HG02884 (cell line): ENCODE measurements around the gene IPO5.
"Not testable (repeated sequence)": the region's sequence is repeated elsewhere in the genome, so short reads cannot be mapped to it uniquely, and the experiment has no call there.

Experiments
- ATAC-seq: cut with Tn5 transposase; IDR thresholded peaks from one replicate; pipeline ENCODE4 v1.9.1; 2021; ENCODE audit warnings: mild to moderate bottlenecking, moderate library complexity; ENCODE audit not compliant: unreplicated experiment

Gene IPO5

DNA sequence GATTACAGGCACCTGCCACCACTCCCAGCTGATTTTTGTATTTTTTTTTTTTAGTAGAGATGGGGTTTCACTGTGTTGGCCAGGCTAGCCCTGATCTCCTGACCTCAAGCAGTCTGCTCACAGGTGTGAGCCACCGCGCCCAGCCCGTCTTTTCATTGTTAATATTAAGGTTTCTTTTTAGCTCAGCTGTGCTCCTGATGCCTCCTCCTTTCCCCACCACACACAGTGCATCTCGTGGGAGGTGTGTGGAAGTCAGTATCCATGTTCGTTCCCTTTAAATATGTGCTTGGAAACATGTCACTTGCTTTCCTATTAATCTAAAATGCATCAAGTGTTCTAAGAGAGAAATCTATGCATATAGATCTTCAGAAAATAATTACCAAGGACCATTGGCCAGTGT lies 53.5 kb downstream of the IPO5 start:
- no peak for ATAC-seq

DNA sequence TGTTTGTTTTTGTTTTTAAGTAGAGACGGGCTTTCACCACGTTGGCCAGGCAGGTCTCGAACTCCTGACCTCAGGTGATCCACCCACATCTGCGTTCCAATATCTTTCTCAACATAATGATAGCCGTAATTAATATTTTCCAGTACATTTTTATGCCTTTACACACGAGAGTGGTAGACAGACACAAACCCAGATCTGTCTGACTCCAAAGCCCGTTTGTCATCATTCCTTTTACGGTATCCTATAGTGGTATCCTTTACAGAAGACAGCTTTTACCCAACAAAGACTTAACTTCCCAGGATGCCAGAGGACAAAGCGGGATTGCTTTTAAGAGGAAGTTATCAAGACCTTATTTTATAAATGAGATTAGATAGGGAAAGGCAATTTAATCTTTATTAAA lies 59.8 kb downstream of the IPO5 start:
- ATAC-seq: no peak

DNA sequence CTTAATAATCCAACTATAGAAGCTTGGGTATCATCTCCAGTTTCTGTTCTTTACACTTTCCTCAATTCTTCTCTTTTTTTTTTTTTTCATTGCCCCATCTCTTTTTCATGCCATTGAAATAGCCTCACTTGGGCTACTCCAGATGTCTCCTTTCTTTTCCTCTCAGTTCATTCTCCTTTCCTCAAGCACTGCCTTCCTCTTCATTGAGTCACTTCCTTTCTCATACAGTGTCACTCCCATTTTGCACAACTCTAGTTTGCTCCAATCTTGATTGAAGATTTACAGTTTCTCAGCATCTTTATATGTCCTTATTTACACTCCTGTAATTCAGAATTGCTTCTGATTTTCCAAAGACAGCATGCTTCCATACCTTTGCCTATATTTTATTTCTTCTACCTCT lies 61.3 kb downstream of the IPO5 start:
- no peak for ATAC-seq

DNA sequence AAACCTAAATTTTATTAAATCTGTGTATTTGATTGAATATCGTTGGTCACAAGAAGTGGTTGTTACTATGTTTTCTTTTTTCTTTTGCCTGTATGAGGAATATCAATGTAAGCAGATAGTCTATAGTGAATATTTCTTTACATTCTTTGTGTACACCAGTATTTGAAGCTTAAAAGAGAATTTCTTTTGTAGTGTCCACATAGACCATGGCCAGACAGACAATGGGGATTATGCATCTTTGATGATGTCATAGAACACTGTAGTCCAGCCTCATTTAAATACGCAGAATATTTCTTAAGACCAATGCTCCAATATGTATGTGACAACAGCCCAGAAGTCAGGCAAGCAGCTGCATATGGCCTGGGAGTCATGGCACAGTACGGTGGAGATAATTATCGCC lies 64.8 kb downstream of the IPO5 start:
- ATAC-seq: no peak

DNA sequence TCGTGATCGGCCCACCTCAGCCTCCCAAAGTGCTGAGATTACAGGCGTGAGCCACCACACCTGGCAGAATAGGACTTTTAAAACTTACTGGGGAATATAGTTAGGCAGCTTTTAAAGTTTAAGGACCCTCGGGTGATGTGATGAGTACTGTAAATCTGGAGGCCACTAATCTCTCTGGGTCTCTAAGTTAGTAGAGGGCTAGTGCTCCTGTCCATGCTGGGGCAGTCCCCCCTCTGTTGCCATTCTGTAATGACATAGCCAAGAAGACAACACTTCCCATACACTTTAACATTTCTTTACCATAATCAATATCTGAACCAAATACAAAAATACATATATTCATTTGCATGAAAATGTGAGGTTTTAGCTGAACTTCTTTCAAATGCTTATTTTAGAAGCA lies 65.7 kb downstream of the IPO5 start:
- no peak for ATAC-seq

DNA sequence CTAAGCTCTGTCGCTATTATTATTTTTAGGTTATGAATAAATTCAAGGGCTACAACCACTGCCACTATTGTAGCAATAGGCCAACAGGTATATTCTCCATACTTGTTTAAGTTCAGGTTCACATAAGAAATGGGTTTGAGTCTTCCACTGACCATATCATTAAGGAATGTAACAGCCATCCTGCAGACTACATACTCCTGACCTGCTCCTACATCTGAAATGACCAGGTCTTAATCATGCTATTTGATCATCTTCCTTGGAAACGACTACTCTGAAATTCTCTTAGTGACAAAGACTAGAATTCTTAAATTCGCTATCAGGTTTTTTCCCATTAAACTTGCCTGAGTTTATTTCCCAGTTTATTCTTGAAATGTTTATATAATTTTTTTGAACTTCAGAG lies 66.8 kb downstream of the IPO5 start:
- ATAC-seq: no peak

DNA sequence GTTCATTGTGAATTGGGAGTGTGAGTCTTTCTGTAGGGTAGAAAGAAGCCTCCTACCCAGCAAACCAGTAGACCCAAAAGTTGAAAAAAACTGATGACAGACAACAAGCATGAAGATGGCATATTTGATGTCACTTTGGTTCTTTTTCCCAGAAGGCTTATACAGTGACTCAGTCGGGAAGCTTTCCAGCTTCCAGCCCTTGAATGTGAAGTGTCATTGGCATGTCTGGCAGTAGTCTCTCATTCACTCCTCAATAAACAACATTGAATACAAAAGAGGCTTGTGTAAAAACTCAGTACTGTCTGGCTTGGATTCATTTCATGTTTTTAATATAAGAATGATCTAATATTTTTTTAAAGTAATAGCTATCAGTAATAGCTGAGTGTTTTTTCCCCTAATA lies 68.7 kb downstream of the IPO5 start:
- ATAC-seq: no peak

DNA sequence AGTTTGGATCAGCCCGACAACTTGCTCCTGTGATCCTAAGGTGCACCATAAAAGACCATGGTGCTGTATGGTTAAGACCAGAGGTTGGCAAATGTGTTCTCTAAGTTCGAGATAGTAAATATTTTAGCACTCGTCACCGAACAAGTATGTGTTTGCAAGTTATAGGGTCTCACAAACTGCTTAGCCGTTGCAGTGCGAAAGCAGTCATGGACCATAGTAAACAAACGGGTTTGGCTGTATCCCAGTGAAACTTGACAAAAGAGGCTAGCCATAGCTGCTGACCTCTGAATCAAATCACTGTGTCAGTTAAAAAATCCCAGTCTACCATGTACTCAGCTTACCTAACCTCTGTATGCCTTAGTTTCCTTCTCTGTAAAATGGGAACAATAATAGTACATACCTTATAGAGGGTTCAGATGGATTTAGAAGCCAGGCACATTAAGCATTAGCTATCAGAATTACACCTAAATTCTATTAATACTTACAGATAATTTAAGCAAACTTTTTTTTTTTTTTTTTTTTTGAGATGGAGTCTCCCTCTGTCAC lies 72.1 kb downstream of the IPO5 start:
- no peak for ATAC-seq

DNA sequence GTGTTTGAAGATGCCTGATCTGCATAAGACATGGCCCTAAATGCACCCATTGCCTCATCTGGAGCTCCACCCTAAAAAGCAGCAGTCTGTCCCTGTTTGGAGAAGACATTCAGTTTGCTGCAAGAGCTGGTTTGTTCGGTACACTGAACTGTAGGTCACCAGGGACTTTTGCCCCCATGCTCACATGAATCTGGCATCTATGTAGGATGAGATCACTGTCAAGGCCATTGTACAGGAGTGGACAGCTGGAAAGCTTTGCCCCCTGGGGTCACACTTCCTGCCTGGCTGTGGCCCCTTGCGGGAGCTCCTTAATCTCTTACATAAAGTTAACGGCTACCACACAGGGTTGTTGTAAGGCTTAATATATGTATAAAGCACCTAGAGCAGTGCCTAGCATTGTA lies 73.0 kb downstream of the IPO5 start:
- no peak for ATAC-seq

DNA sequence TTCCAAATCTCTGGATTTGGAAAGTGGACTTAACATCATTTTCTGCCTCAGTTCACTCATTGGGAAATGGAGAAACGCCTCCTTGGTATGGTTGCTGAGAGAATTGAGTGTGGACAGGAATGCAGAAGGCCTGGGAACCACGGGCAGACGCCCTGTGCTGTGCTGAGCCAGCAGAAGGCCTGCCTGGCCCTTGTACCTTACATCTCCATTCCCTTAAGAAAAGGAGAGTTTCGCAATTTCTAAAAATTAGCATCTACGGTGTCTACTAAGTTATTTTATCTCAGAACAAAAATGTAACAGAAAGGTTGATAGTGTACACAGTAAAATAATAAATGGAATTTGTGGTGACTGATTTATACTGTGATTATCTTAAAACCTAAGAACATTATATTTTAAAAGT lies 78.7 kb downstream of the IPO5 start:
- no peak for ATAC-seq

DNA sequence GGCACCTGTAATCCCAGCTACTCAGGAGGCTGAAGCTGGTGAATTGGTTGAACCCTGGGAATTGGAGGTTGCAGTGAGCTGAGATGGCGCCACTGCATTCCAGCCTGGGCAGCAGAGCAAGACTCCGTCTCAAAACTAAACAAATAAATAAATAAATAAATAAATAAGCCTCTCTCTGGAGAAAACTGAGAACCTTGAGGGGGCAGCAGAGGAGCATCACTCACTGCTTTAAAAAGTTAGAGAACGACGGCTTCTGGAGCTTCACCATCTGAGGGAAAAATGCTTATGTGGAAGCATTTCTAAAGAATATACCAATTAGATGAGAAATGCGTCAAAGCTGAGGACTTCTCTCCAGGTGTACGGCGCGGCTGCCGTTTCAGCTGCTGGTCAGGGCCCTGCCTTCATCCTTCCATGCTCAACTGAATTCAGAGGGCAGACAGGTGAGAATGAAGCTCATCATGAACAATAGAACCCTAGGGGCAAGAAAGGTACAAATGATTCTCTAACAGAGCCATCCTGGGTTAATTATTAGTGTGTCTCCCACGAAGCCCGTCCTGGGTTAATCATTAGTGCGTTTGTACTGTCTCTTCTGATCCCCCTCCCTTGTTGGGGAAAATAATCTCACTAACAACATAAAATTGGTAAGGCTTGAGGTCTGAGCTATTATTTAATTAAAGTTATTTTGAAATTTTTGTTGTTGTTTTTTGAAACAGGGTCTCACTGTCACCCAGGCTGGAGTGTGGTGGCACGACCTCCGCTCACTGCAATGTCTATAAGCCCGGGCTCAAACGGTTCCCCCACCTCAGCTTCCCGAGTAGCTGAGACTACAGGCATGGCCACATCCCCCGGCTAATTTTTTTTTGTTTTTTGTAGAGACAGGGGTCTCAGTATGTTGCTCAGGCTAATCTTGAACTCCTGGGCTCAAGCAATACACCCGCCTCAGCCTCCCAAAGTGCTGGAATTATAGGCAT lies 80.1 kb downstream of the IPO5 start:
- ATAC-seq: no peak

DNA sequence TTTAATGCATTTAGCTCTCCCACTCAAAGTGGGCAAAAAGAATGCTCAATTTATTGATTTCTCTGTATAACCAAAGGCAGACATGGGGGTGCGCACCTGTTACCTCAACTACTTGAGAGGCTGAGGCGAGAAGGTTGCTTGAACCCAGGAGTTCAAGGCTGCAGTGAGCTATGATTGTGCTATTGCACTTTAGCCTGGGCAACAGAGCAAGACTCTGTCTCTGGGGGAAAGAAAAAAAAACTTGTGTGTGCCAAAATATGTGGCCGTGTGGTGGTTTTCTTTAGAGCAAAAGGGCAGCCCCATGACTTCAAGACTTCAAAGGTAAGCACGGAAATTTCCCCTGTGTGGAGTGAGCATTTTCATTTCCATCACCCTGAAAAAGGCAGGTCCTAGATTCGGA lies 81.9 kb downstream of the IPO5 start:
- no peak for ATAC-seq

DNA sequence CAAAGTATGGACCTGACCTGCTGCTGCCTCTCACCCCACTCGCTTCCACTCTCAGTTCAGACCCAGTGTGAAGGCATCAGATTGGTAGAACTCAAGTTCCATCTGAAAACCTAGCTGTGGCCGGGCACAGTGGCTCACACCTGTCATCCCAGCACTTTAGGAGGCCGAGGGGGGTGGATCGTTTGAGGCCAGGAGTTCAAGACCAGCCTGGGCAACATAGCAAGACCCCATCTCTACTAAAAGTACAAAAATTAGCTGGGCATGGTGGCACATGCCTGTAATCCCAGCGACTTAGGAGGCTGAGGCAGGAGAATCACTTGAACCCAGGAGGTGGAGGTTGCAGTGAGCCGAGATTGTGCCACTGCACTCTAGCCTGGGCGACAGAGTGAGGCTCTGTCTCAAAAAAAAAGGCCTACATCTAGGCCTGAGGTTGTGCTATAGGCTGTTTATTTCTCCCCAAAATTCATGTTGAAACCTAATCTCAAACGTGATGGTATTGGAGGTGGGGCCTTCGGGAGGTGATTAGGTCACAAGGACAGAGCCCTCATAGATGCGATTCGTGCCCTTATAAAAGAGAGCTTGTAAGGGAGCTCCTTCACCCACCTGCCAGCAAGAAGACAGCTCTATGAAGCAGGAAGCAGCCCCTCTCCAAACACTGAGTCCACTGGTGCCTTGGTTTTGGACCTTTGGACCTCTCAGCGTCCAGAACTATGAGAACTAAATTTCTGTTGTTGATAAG lies 83.3 kb downstream of the IPO5 start:
- not testable (repeated sequence) for ATAC-seq

DNA sequence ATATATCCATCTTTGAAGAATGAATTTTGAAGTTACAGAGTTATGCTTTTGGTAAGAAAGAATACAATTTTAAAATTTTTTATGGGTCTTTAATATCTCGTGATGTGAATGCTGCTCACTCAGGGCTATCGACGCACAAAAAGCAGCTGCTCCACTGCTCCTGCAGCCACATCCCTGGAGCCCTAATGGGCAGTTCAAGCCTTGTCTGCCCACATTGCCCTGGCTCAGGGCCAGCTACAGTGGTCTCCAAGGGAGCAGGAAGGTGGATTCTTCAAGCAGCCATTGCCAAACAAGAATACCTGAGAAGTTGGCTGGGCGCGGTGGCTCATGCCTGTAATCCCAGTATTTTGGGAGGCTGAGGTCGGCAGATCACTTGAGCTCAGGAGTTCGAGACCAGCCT lies 85.8 kb downstream of the IPO5 start:
- ATAC-seq: no peak

DNA sequence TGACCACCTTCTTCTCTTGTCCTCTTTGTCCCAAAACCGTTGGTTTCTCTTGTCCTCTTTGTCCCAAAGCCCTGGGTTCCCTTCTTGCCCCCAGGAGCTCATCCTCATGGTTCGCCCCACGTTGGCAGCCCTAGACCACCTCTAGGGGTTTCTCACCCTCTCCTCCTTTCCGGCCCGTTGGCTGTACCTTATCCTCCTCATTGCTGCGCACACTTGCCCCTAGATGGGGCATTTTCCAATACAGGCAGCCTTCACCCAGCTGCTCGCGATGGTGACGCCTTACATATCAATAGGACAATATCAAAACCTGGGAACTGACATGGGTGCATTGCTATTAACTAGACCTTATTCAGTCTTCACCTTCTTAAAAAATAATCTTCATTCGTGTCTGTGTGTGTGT lies 86.5 kb downstream of the IPO5 start:
- no peak for ATAC-seq

DNA sequence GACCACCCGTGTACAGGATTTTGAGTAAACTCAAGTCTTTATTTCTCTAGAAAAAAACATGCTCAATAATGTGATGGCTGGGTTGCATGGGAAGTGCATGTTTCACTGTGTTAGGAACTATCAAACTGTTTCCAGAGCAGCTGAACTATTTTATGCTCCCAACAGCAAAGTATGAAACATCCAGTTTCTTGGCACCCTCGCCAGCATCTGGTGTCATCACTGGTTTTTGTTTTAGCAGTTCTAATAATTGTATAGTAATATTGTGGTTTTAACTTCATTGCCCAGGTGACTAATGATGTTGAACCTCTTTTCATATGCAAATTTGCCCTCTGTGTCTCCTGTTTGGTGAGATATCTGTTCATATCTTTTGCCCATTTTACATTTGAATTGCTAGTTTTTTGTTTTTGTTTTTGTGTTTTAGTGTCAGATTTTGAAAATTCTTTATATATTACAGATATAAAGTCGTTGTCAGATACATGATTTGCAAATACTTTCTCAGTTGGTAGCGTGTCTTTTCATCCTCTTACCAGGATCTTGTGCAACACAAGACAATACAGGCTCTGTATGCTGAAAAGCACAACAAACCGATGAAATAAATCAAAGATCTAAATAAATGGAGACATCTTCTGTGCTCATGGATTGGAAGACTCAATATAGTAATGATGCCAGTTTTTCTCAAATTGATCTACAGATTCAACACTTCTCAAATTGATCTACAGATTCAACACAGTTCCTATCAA lies 87.8 kb downstream of the IPO5 start:
- ATAC-seq: no peak

DNA sequence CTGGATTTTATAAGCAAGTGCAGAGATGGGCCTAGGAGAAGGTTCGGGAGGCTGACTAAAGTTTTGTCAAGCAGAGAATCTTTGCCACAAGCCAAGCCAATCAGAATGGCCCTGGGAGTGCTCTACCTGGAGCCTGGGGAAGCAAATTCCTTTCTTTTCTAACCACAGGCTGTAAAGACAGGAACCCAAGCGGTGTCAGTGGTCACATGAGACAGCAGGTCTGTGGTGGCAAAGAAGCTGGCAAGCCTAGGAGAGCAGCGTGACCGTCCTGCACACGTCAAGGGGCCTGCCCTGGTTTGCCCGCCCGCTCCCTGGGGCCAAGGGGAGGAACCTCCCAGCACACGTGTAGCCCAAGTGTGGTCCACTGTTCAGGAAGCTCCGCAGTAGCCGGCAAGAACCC lies 90.8 kb downstream of the IPO5 start:
- ATAC-seq: no peak

DNA sequence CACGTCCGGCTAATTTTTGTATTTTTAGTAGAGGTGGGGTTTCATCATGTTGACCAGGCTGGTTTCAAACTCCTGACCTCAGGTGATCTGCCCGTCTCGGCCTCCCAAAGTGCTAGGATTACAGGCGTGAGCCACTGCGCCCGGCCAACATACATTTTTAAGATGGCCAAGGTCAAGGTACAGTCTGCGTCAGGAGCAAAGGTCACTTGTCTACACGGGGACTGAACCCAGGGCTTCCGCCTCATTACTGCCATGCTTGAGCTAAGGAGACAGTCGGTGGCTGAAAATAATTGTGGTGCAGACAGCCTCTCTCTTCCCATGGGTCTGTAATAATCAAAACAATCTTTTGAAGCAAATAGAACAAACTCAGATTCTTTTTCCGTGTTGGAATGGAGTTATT lies 94.3 kb downstream of the IPO5 start:
- ATAC-seq: not testable (repeated sequence)

DNA sequence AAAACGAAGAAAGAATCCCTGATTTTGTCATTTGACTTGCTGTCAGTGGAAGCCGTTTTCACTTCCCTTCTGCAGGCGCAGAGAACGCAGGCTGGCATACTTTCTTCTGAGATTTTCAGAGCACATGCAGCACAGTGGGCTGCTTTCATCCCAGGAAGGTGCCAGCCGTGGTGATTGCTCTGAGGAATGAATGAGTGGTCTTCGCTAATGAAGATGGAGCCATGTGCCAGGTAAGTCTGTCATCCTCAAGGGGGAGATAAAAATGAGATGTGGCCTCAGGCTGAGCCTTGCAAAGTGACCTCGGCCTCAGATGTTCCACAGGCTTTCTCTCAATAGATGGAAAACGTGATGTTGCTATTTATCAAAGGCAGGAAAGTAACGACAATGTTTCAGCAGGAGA lies 94.8 kb downstream of the IPO5 start:
- ATAC-seq: no peak

DNA sequence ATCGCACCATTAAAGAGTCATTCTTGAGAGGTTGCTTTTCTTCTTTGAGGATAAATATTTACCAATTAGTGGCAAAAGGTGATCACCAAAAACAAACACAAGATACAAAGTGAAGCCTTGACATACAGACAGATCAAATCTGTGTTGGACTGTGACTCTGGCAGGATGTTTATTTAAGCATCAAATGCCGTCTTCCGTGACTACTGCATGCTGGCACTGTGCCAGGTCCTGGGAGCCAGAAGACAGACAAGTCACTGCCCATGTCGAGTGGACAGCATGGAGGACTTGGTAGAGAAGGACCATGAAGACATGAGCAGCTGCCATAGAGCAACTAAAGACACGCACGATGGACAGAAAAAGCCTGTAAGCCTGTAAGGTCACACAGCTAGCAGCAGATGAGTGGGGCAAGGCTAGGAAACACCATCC lies 96.6 kb downstream of the IPO5 start:
- no peak for ATAC-seq

DNA sequence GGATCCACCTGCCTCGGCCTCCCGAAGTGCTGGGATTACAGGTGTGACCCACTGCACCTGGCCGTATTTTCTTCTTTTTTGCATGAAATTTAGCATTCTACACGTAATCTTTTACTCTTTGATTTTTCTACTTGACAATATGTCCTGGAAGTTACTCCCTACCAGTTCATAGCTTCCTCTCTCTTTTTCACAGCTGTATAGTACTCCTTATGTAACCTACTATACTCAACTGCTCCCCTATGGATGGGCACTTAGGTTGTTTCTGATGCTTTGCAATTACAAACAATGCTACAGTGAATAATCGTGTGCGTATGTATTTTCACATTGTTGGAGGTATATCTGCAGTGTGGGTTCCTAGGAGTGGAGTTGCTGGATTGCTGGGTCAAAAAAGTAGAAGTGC lies 98.9 kb downstream of the IPO5 start:
- ATAC-seq: no peak
